ENCODE measurements around the gene ITGA4. TPM values are rescaled to one million over a fixed set of nuclear protein-coding genes. Genes with fewer than 3 reads are reported as not detected.
"Not testable (repeated sequence)": the region's sequence is repeated elsewhere in the genome, so short reads cannot be mapped to it uniquely, and the experiment has no call there.

The ITGA4 gene
- total RNA-seq, 1 donor, result 27.6 TPM

DNA sequence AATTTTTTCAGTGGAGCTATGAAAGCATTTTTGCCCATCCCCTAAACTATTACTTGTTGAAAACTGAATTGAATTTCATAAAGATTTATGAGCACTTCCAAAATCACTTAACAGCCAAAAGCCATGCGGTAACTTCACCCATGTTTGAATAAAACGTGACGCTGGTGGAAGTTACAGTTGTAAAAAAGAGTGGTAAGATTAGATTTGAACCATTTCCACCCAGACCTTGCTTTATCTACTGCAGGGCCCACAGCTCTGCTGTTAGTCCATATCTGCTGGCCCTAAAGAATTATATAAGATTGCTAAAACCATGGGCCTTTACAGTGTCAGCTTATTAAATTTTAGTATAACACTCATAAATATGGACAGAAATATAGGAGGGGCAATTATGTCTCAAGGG is 15.5 kb upstream of the ITGA4 start:
- no peak for DNase-seq (ENCODE audit: low read depth)
- TF ChIP-seq, protein P1, sequence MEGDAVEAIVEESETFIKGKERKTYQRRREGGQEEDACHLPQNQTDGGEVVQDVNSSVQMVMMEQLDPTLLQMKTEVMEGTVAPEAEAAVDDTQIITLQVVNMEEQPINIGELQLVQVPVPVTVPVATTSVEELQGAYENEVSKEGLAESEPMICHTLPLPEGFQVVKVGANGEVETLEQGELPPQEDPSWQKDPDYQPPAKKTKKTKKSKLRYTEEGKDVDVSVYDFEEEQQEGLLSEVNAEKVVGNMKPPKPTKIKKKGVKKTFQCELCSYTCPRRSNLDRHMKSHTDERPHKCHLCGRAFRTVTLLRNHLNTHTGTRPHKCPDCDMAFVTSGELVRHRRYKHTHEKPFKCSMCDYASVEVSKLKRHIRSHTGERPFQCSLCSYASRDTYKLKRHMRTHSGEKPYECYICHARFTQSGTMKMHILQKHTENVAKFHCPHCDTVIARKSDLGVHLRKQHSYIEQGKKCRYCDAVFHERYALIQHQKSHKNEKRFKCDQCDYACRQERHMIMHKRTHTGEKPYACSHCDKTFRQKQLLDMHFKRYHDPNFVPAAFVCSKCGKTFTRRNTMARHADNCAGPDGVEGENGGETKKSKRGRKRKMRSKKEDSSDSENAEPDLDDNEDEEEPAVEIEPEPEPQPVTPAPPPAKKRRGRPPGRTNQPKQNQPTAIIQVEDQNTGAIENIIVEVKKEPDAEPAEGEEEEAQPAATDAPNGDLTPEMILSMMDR (IDR thresholded peaks at IDR 0.05; ENCODE audit: insufficient read depth, low read length), result no peak
- no peak overlapping the region for H3K4me3 ChIP-seq (ENCODE audit: low read depth, low read length)

DNA sequence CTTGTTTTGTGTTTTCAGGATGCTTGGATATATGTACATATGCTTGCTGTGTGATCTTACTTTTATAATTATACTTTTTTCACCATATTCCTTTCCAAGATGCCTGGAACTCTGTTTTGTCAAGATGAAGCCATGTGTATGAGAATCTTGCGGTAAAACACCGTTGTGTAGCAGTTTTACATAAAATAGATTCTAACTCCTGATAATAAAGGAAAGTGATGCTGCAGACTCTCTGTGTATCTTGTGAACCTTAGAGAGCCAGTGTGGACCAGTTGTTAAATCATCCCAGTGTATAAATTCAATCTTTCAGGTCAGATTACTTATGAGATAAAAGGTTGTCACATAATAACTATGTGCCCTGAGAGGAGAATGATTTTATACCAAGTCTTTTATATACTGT is 12.5 kb upstream of the ITGA4 start:
- DNase-seq (ENCODE audit: low read depth), result no peak
- TF ChIP-seq, protein P1 (IDR thresholded peaks at IDR 0.05; ENCODE audit: insufficient read depth, low read length), result no peak
- no peak overlapping the region for H3K4me3 ChIP-seq (ENCODE audit: low read depth, low read length)

DNA sequence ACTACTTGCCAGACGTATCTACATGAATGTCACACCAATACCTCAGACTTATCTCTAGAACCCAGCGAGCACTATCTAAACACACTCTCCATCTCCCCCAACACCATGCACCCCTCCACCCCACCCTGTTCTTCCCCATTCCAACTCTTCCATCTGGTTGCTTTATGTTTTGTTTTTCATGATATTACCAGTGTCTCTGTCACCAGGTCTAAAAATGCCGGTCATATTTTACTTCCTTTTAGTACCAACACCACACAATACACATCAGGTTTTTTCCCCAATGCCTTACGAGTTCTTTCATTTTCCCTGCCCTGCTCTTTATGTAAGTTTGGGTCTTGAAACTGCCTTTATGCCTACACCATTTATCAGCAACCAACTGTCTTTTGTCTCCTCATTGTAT is 10.2 kb upstream of the ITGA4 start:
- H3K4me3 ChIP-seq (ENCODE audit: low read depth, low read length), result no peak overlapping the region
- TF ChIP-seq, protein P1 (IDR thresholded peaks at IDR 0.05; ENCODE audit: insufficient read depth, low read length), result no peak
- no peak for DNase-seq (ENCODE audit: low read depth)

DNA sequence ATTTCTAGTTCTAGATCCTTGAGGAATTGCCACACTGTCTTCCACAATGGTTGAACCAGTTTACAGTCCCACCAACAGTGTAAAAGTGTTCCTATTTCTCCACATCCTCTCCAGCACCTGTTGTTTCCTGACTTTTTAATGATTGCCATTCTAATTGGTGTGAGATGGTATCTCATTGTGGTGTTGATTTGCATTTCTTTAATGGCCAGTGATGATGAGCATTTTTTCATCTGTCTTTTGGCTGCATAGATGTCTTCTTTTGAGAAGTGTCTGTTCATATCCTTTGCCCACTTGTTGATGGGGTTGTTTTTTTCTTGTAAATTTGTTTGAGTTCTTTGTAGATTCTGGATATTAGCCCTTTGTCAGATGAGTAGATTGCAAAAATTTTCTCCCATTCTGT is 7.9 kb upstream of the ITGA4 start:
- not testable (repeated sequence) for DNase-seq (ENCODE audit: low read depth); H3K4me3 ChIP-seq (ENCODE audit: low read depth, low read length)

DNA sequence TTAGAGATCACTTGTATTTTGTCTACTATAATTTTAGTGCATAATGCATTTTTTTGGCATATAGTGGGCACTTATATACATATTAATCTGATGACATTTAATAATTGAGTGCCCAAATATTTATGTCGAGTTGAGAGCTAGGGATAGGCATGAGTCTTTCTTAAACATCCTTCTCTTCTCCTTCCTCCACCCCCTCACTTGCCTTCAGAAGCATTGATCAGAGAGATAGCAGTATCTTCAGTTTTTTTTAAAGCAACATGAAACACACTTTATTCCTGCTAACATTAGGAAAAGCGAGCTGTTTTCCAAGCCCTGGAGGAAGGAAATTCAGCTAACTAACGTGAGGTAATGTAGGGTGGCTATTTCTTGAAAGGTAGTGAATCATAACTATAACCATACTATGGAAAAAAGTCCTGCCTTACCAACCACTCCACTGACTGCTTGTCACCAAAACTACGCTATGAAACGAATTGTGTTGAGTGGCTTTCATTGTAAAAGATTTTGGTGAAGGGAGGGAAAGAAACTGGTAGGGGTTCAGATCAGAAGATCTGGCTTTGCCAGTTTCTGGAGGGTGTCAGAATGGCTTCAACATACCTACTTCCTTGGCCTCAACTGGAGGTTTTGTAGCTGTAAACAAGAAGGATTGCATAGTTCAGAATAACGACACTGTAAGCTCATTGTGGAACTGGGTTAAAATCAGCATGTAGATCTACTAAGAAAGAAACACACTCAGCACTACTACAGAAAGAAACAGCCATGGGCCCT is 2.3 kb upstream of the ITGA4 start:
- H3K4me3 ChIP-seq (ENCODE audit: low read depth, low read length), result no peak overlapping the region
- DNase-seq (ENCODE audit: low read depth), result no peak
- TF ChIP-seq, protein P1 (IDR thresholded peaks at IDR 0.05; ENCODE audit: insufficient read depth, low read length), result no peak

DNA sequence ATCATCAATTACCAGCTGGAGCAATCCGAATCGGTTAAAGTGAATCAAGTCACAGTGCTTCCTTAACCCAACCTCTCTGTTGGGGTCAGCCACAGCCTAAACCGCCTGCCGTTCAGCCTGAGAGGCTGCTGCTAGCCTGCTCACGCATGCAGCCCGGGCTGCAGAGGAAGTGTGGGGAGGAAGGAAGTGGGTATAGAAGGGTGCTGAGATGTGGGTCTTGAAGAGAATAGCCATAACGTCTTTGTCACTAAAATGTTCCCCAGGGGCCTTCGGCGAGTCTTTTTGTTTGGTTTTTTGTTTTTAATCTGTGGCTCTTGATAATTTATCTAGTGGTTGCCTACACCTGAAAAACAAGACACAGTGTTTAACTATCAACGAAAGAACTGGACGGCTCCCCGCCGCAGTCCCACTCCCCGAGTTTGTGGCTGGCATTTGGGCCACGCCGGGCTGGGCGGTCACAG is 496 bp upstream of the ITGA4 start:
- TF ChIP-seq, protein P1 (IDR thresholded peaks at IDR 0.05; ENCODE audit: insufficient read depth, low read length), result no peak
- no peak for DNase-seq (ENCODE audit: low read depth)
- peak overlapping the region; percentile 71 for H3K4me3 ChIP-seq (ENCODE audit: low read depth, low read length)

DNA sequence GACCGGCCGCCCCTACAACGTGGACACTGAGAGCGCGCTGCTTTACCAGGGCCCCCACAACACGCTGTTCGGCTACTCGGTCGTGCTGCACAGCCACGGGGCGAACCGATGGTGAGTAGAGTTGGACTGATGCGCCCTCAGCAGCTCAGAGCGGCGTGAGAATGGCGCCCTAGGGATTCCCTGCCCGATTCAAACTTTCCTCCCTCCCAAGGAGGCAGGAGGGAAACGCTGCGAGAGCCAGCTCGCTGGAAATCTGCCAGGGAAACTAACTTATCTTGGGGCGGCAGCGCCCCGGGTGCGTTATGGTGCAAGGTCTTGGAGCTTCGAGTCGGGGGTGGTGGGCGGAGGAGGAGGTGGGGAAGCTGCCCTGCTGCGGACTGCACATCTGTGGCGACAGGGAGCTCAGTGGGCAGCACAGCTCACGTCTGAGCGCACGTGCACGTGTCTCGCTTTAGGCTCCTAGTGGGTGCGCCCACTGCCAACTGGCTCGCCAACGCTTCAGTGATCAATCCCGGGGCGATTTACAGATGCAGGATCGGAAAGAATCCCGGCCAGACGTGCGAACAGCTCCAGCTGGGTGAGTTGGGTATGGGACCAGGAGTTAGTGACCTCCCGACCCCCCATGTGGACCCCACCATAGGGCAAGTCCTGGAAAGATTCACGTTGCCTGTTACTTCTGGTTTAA is 697 bp downstream of the ITGA4 start:
- peak; percentile 43 for DNase-seq (ENCODE audit: low read depth)
- TF ChIP-seq, protein P1 (IDR thresholded peaks at IDR 0.05; ENCODE audit: insufficient read depth, low read length), result no peak
- H3K4me3 ChIP-seq (ENCODE audit: low read depth, low read length), result peak overlapping the region; percentile 71

Measured in fibroblast of the aortic adventitia (primary cell).